OCI-LY7 (cell line): ENCODE data around the gene NLRC3. TPM values are rescaled to one million over a fixed set of nuclear protein-coding genes. Genes with fewer than 3 reads are reported as not detected.
A peak's percentile ranks its signal among the peaks of the same experiment; 100 is the strongest.

Source experiments
- BruUV-seq: library from RNA; stranded (reverse); fragments of 400-500 nt; replicated peaks from 2 replicates; lab custom pipeline; 2021; lab: Mats Ljungman, UMichigan
- CTCF ChIA-PET: fragments of 300-600 bp; sonication (Branson Sonifier 250); formaldehyde crosslinking; loops from one replicate; lab custom pipeline; 2022; ENCODE audit warnings: antibody characterized with exemption; ENCODE audit not compliant: unreplicated experiment; lab: Charles Lee
- POLR2A ChIA-PET: fragments of 300-600 bp; sonication (Branson Sonifier 250); formaldehyde crosslinking; loops from one replicate; lab custom pipeline; 2022; ENCODE audit warnings: antibody characterized with exemption; lab: Charles Lee
- DNase-seq: peaks from one replicate; pipeline ENCODE4 v3.0.0-alpha.2; 2015; ENCODE audit warnings: low spot score
- H2AFZ ChIP-seq: fragments of 200-600 bp; sonication (generic), shearing (Covaris generic); 2 replicates; pipeline ENCODE4 v1.6.1; 2014; ENCODE audit warnings: mild to moderate bottlenecking, antibody characterized with exemption, low read length, moderate library complexity
- H3K27ac ChIP-seq: fragments of 200-600 bp; sonication (generic); 2 replicates; pipeline ENCODE4 v1.5.1; 2014; ENCODE audit warnings: mixed run types, low read depth, mild to moderate bottlenecking, moderate library complexity, low read length, inconsistent platforms; ENCODE audit not compliant: poor library complexity, severe bottlenecking
- H3K36me3 ChIP-seq: fragments of 200-600 bp; sonication (generic); 2 replicates; pipeline ENCODE4 v1.6.1; 2014; ENCODE audit warnings: mild to moderate bottlenecking, antibody characterized with exemption, low read length, moderate library complexity, mixed read lengths; ENCODE audit not compliant: insufficient read depth
- H3K4me1 ChIP-seq: fragments of 200-600 bp; sonication (generic); 2 replicates; pipeline ENCODE4 v1.5.1; 2014; ENCODE audit warnings: mild to moderate bottlenecking, low read length; ENCODE audit not compliant: insufficient read depth, poor library complexity, severe bottlenecking
- H3K4me2 ChIP-seq: fragments of 200-600 bp; sonication (generic); 2 replicates; pipeline ENCODE4 v1.6.1; 2014; ENCODE audit warnings: mild to moderate bottlenecking, low read length
- H3K4me3 ChIP-seq: fragments of 200-600 bp; sonication (generic); 2 replicates; pipeline ENCODE4 v1.5.1; 2014; ENCODE audit warnings: mild to moderate bottlenecking, low read depth, low read length; ENCODE audit not compliant: poor library complexity, severe bottlenecking
- H3K79me2 ChIP-seq: fragments of 200-600 bp; sonication (generic); 2 replicates; pipeline ENCODE4 v1.6.1; 2016; ENCODE audit warnings: low read depth, mild to moderate bottlenecking, low read length, moderate library complexity, mixed read lengths; ENCODE audit not compliant: insufficient read depth
- H3K9me2 ChIP-seq: fragments of 200-600 bp; sonication (generic); 2 replicates; pipeline ENCODE4 v1.6.1; 2016; ENCODE audit warnings: mild to moderate bottlenecking, low read length, mixed read lengths; ENCODE audit not compliant: insufficient read depth
- H3K9me3 ChIP-seq: fragments of 200-600 bp; sonication (generic); 2 replicates; pipeline ENCODE4 v1.6.1; 2014; ENCODE audit warnings: mild to moderate bottlenecking, mixed run types, low read length, mixed read lengths
- H4K20me1 ChIP-seq: fragments of 200-600 bp; sonication (generic); 2 replicates; pipeline ENCODE4 v1.6.1; 2014; ENCODE audit warnings: mild to moderate bottlenecking, antibody characterized with exemption, low read length, moderate library complexity, mixed read lengths; ENCODE audit not compliant: insufficient read depth
- EZH2phosphoT487 ChIP-seq: fragments of 200-600 bp; sonication (generic); IDR thresholded peaks from 2 replicates; pipeline ENCODE4 v1.6.1; 2018; ENCODE audit warnings: low read depth, borderline replicate concordance, mild to moderate bottlenecking, mixed run types, antibody characterized with exemption, low read length, moderate library complexity, mixed read lengths
- intact Hi-C: fragments of 100-400 bp; cut with micrococcal nuclease; formaldehyde crosslinking; loops from one replicate; pipeline ENCODE4 v1.10.0; 2022; ENCODE audit not compliant: unreplicated experiment
- total RNA-seq, 2 experiments: library from RNA; depleted of rRNA in 1 of 2; stranded (reverse); fragments of >200 nt in 1 of 2; shearing (Covaris generic) in 1 of 2; gene quantifications; 2 replicates each; pipeline ENCODE4 v1.2.3, GENCODE V29; 2014 to 2022
- TF ChIP-seq, protein P1 (sequence below): fragments of 200-600 bp; sonication (generic); conservative IDR thresholded peaks from 2 replicates; pipeline ENCODE4 v1.5.1; 2014; ENCODE audit warnings: mild to moderate bottlenecking, antibody characterized with exemption, low read length, moderate library complexity, mixed read lengths

NLRC3 gene
- total RNA-seq, 2 experiments from 2014 or later, result 50.6 to 74.0 TPM

DNA sequence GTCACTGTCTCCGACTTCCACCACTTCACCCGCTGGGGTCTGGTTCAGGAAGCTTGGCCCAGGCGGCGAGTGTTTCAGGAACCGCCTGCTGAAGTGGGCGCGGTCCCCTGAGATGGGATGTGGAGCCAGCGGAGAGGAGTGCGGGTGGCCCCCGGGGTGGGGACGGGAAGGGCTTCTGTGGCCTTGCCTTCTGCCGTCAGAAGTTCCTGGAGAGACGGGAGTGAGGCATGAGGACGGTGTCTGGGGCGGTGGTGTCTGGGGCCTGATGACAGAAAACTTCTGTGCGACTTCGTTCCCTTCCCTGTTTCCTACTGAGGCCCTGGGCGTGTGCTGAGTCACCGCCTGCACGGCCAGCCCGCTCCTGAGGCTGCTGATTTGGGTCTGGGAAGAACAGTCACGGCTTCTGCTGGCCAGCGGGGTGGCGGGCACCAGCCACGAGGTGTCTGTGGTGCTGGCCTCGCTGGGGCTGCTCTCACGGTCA is 12.3 kb upstream of the NLRC3 start:
- no peak overlapping the region for H3K4me2 ChIP-seq
- ChIA-PET CTCF (no interaction called here), POLR2A (interaction anchor here (0.7 kb wide), 1 partner anchor 15 kb away, joined by 3 read pairs; no protein-coding TSS in a partner anchor)
- H2AFZ ChIP-seq, result no peak overlapping the region
- DNase-seq, result no peak
- H3K27ac ChIP-seq, result no peak overlapping the region
- H4K20me1 ChIP-seq, result no peaks in the 10 kb centered on the region
- peaks cover 20% of the 10 kb centered on the region; the same call in 1 of the 2 replicates for H3K79me2 ChIP-seq
- no TSS peak for BruUV-seq
- TF ChIP-seq, protein P1, sequence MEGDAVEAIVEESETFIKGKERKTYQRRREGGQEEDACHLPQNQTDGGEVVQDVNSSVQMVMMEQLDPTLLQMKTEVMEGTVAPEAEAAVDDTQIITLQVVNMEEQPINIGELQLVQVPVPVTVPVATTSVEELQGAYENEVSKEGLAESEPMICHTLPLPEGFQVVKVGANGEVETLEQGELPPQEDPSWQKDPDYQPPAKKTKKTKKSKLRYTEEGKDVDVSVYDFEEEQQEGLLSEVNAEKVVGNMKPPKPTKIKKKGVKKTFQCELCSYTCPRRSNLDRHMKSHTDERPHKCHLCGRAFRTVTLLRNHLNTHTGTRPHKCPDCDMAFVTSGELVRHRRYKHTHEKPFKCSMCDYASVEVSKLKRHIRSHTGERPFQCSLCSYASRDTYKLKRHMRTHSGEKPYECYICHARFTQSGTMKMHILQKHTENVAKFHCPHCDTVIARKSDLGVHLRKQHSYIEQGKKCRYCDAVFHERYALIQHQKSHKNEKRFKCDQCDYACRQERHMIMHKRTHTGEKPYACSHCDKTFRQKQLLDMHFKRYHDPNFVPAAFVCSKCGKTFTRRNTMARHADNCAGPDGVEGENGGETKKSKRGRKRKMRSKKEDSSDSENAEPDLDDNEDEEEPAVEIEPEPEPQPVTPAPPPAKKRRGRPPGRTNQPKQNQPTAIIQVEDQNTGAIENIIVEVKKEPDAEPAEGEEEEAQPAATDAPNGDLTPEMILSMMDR, result no peak
- TF ChIP-seq EZH2phosphoT487, result no peak
- H3K4me3 ChIP-seq, result no peak overlapping the region
- intact Hi-C loops, result loop anchor here (5.0 kb wide), 1 partner anchor 62 kb away; no protein-coding TSS in a partner anchor
- H3K36me3 ChIP-seq, result peaks cover 69% of the 10 kb centered on the region
- H3K9me2 ChIP-seq, result no peaks in the 10 kb centered on the region
- H3K9me3 ChIP-seq, result no peaks in the 10 kb centered on the region
- H3K4me1 ChIP-seq, result peaks cover 40% of the 10 kb centered on the region

DNA sequence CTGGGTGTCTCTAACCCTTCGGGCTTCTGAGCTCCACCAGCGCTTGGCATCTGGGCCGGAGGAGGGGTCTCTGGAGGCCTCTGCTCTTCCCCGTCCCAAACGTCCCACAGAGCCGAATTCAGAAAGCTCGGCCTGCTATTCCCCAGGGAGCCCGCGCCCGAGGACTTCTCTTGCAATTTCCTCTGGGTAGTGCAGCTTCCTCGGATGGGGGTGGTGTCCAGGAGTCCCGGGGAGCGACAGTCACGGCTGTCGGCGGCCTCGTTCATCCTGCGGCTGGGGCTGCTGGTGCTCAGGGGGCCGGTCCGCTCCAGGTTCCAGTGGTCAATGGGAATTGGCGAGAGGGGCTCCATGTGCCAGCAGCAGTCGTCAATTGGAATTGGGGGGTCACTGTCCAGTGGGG is 11.8 kb upstream of the NLRC3 start:
- intact Hi-C loops, result loop anchor here (5.0 kb wide), 1 partner anchor 62 kb away; no protein-coding TSS in a partner anchor
- Histone ChIP-seq H3K36me3 (peaks cover 68% of the 10 kb centered on the region), H3K27ac (peak overlapping the region; percentile 95), H4K20me1 (no peaks in the 10 kb centered on the region), H3K4me2 (peak overlapping the region; percentile 71), H3K9me3 (no peaks in the 10 kb centered on the region), H3K9me2 (no peaks in the 10 kb centered on the region), H2AFZ (no peak overlapping the region), H3K79me2 (peaks cover 21% of the 10 kb centered on the region; the same call in 1 of the 2 replicates), H3K4me3 (no peak overlapping the region), H3K4me1 (peaks cover 40% of the 10 kb centered on the region)
- no TSS peak for BruUV-seq
- CTCF ChIA-PET, result no interaction called here
- DNase-seq, result no peak
- POLR2A ChIA-PET, result no interaction called here
- TF ChIP-seq, protein P1, result no peak
- no peak for TF ChIP-seq EZH2phosphoT487

DNA sequence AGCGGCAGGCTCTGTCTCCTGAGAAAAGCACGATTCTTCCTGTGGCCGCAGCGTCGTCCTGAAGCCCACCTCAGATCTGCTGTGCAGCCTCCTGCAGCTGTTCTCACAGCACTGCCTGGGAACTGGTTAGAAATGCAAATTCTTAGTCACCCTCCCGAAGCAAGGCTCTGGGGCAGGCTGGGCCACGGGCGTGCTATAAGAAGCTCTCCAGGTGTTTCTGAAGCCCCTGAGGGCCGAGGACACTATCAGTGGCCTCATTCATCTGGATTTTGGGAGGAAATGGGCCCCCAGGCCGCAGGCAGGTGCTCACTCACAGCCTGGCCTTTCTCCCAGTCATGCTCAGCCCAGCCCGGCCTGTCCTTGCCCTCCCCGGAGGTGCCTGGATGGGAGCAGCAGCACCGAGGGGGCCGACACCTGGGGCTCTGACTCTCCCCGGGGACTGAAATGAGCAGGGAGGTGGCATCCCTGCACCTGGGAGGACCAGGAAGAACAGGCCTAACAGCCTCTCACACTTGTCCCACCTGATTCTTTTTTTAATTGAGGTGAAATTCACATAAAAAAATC is 10.4 kb upstream of the NLRC3 start:
- Histone ChIP-seq H3K4me1 (peaks cover 40% of the 10 kb centered on the region), H3K79me2 (peaks cover 21% of the 10 kb centered on the region; the same call in 1 of the 2 replicates), H3K36me3 (peaks cover 78% of the 10 kb centered on the region), H3K27ac (peak overlapping the region; percentile 95), H4K20me1 (no peaks in the 10 kb centered on the region), H3K4me2 (peak overlapping the region; percentile 71), H3K9me2 (no peaks in the 10 kb centered on the region), H2AFZ (no peak overlapping the region), H3K9me3 (no peaks in the 10 kb centered on the region), H3K4me3 (peak overlapping the region; percentile 46)
- CTCF ChIA-PET, result no interaction called here
- POLR2A ChIA-PET, result interaction anchor here (1.0 to 1.7 kb wide), 3 partner anchors 20 to 39 kb away, joined by 4 to 10 read pairs (median 5); no protein-coding TSS in a partner anchor
- DNase-seq, result peak; percentile 94
- no TSS peak for BruUV-seq
- intact Hi-C loops, result loop anchor here (1.0 to 5.0 kb wide), 4 partner anchors 8 to 60 kb away; partner anchors contain the start of gene SLX4
- TF ChIP-seq, protein P1, result no peak
- TF ChIP-seq EZH2phosphoT487, result no peak
